ENCODE measurements around the gene EMP2.
"Not testable (repeated sequence)": the region's sequence is repeated elsewhere in the genome, so short reads cannot be mapped to it uniquely, and the experiment has no call there.

EMP2 gene

DNA sequence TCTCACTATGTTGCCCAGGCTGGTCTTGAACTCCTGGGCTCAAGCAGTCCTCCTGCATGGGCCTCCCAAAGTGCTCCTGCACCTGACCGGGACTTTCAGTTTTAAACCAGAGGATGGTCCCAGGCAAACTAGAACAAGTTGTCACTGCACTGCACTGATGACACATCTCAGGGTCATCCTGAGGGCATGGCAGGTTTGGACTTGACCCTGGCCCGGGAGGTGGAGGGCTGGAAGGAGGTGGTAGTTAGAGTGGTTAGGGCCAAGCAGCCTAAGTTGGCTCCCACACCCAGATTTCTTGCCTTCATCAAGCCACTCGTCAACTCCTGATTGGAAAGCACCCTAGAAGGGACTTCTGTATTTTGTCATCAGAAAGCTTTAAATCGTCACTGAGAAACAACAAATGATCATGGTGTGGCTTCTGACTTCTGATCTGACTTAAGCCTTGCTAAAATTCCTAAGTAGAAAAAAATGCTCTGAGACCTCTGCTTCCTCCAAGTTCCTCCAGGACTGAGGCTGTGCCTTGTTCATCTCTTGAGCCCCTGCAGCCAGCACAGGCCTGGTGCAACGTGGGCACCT is 43.5 kb downstream of the EMP2 start:
- Histone ChIP-seq H4K20me1 (ENCODE audit: insufficient read depth, low read length, poor library complexity, severe bottlenecking) (no peaks in the 10 kb centered on the region), H3K79me2 (ENCODE audit: insufficient read depth, low read length) (no peaks in the 10 kb centered on the region), H3K4me3 (ENCODE audit: low read length, poor library complexity, severe bottlenecking) (no peak overlapping the region), H3K4me1 (ENCODE audit: insufficient read depth, low read length, poor library complexity, severe bottlenecking) (no peaks in the 10 kb centered on the region), H2AFZ (ENCODE audit: low read length) (no peak overlapping the region), H3K27me3 (ENCODE audit: insufficient read depth, low read length, poor library complexity, severe bottlenecking) (no peaks in the 10 kb centered on the region), H3F3A (ENCODE audit: low read depth) (no peaks in the 10 kb centered on the region), H3K9me3 (ENCODE audit: insufficient read depth, low read depth, low read length) (no peaks in the 10 kb centered on the region), H3K9ac (ENCODE audit: low read depth, low read length, poor library complexity, severe bottlenecking) (no peak overlapping the region), H3K36me3 (ENCODE audit: insufficient read depth, low read length) (no peaks in the 10 kb centered on the region), H3K4me2 (ENCODE audit: low read depth, low read length, poor library complexity, severe bottlenecking) (no peak overlapping the region), H3K9me2 (replicated peaks; ENCODE audit: low read depth, low read length) (no peaks in the 10 kb centered on the region)
- TF ChIP-seq, protein P1, sequence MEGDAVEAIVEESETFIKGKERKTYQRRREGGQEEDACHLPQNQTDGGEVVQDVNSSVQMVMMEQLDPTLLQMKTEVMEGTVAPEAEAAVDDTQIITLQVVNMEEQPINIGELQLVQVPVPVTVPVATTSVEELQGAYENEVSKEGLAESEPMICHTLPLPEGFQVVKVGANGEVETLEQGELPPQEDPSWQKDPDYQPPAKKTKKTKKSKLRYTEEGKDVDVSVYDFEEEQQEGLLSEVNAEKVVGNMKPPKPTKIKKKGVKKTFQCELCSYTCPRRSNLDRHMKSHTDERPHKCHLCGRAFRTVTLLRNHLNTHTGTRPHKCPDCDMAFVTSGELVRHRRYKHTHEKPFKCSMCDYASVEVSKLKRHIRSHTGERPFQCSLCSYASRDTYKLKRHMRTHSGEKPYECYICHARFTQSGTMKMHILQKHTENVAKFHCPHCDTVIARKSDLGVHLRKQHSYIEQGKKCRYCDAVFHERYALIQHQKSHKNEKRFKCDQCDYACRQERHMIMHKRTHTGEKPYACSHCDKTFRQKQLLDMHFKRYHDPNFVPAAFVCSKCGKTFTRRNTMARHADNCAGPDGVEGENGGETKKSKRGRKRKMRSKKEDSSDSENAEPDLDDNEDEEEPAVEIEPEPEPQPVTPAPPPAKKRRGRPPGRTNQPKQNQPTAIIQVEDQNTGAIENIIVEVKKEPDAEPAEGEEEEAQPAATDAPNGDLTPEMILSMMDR (conservative IDR thresholded peaks at IDR 0.05; ENCODE audit: low read length): no peak
- TF ChIP-seq EZH2phosphoT487 (IDR thresholded peaks at IDR 0.05; ENCODE audit: borderline replicate concordance): no peak

DNA sequence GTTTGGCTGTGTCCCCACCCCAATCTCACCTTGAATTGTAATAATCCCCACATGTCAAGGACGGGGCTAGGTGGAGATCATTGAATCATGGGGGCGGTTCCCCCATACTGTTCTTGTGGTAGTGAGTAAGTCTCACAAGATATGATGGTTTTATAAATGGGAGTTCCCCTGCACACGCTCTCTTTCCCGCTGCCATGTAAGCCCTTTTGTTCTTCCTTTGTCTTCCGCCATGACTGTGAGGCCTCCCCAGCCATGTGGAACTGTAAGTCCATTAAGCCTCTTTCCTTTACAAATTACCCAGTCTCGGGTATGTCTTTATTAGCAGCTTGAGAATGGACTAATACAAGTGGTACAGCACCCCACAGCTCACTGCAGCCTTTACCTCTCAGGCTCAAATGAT is 44.1 kb downstream of the EMP2 start:
- H3K4me1 ChIP-seq (ENCODE audit: insufficient read depth, low read length, poor library complexity, severe bottlenecking); H3K9me2 ChIP-seq (replicated peaks; ENCODE audit: low read depth, low read length); H3K4me3 ChIP-seq (ENCODE audit: low read length, poor library complexity, severe bottlenecking); H3K9ac ChIP-seq (ENCODE audit: low read depth, low read length, poor library complexity, severe bottlenecking); H3K4me2 ChIP-seq (ENCODE audit: low read depth, low read length, poor library complexity, severe bottlenecking); H3K79me2 ChIP-seq (ENCODE audit: insufficient read depth, low read length); H4K20me1 ChIP-seq (ENCODE audit: insufficient read depth, low read length, poor library complexity, severe bottlenecking); H3K27me3 ChIP-seq (ENCODE audit: insufficient read depth, low read length, poor library complexity, severe bottlenecking); H2AFZ ChIP-seq (ENCODE audit: low read length); H3K9me3 ChIP-seq (ENCODE audit: insufficient read depth, low read depth, low read length); H3F3A ChIP-seq (ENCODE audit: low read depth); H3K36me3 ChIP-seq (ENCODE audit: insufficient read depth, low read length): not testable (repeated sequence)

DNA sequence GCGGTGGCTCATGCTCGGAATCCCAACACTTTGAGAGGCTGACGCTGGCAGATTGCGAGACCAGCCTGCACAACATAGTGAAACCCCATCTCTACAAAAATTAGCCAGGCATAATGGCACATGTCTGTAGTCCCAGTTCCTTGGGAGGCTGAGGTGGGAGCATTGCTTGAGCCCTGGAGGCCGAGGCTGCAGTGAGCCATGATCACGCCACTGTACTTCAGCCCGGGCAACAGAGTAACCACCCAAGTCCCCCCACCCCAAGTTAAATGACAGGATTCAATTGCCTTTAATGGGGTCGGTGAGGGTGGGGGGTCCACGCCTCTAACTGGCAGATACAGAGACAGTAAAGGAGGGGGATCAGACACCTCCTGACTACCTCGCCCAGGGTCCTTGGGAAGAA is 44.9 kb downstream of the EMP2 start:
- Histone ChIP-seq H3K9me2 (replicated peaks; ENCODE audit: low read depth, low read length) (no peaks in the 10 kb centered on the region), H3K4me2 (ENCODE audit: low read depth, low read length, poor library complexity, severe bottlenecking) (no peak overlapping the region), H3K27me3 (ENCODE audit: insufficient read depth, low read length, poor library complexity, severe bottlenecking) (no peaks in the 10 kb centered on the region), H3K36me3 (ENCODE audit: insufficient read depth, low read length) (no peaks in the 10 kb centered on the region), H3K4me1 (ENCODE audit: insufficient read depth, low read length, poor library complexity, severe bottlenecking) (no peaks in the 10 kb centered on the region), H3K9ac (ENCODE audit: low read depth, low read length, poor library complexity, severe bottlenecking) (no peak overlapping the region), H3K9me3 (ENCODE audit: insufficient read depth, low read depth, low read length) (no peaks in the 10 kb centered on the region), H3K79me2 (ENCODE audit: insufficient read depth, low read length) (no peaks in the 10 kb centered on the region), H4K20me1 (ENCODE audit: insufficient read depth, low read length, poor library complexity, severe bottlenecking) (no peaks in the 10 kb centered on the region), H3F3A (ENCODE audit: low read depth) (no peaks in the 10 kb centered on the region), H3K4me3 (ENCODE audit: low read length, poor library complexity, severe bottlenecking) (no peak overlapping the region), H2AFZ (ENCODE audit: low read length) (no peak overlapping the region)
- TF ChIP-seq EZH2phosphoT487 (IDR thresholded peaks at IDR 0.05; ENCODE audit: borderline replicate concordance): no peak
- TF ChIP-seq, protein P1 (conservative IDR thresholded peaks at IDR 0.05; ENCODE audit: low read length): no peak

DNA sequence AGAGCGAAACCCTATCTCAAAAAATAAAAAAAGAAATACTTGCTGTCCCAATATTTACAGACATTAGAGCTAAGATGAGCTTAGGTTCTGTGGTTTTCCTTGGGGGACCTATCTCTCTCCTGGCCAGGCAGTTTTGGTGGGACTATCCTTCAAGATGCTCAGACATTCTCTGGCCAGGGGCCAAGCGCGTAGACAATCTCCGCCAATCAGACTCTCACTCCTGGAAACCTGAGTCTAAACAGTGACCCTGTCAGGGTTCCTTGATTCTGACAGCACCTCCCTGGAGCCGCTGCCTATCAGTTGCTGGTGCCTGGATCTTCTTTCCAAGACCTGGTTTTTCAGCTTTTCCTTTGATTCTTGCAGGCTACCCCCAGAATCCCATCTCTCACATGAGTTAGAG is 45.6 kb downstream of the EMP2 start:
- H3K4me2 ChIP-seq (ENCODE audit: low read depth, low read length, poor library complexity, severe bottlenecking): no peak overlapping the region
- H4K20me1 ChIP-seq (ENCODE audit: insufficient read depth, low read length, poor library complexity, severe bottlenecking): no peaks in the 10 kb centered on the region
- no peaks in the 10 kb centered on the region for H3K9me3 ChIP-seq (ENCODE audit: insufficient read depth, low read depth, low read length)
- no peaks in the 10 kb centered on the region for H3K9me2 ChIP-seq (replicated peaks; ENCODE audit: low read depth, low read length)
- no peaks in the 10 kb centered on the region for H3K4me1 ChIP-seq (ENCODE audit: insufficient read depth, low read length, poor library complexity, severe bottlenecking)
- H3F3A ChIP-seq (ENCODE audit: low read depth): no peaks in the 10 kb centered on the region
- H2AFZ ChIP-seq (ENCODE audit: low read length): no peak overlapping the region
- H3K4me3 ChIP-seq (ENCODE audit: low read length, poor library complexity, severe bottlenecking): no peak overlapping the region
- no peak overlapping the region for H3K9ac ChIP-seq (ENCODE audit: low read depth, low read length, poor library complexity, severe bottlenecking)
- no peak for TF ChIP-seq EZH2phosphoT487 (IDR thresholded peaks at IDR 0.05; ENCODE audit: borderline replicate concordance)
- TF ChIP-seq, protein P1 (conservative IDR thresholded peaks at IDR 0.05; ENCODE audit: low read length): no peak
- no peaks in the 10 kb centered on the region for H3K79me2 ChIP-seq (ENCODE audit: insufficient read depth, low read length)
- no peaks in the 10 kb centered on the region for H3K27me3 ChIP-seq (ENCODE audit: insufficient read depth, low read length, poor library complexity, severe bottlenecking)
- no peaks in the 10 kb centered on the region for H3K36me3 ChIP-seq (ENCODE audit: insufficient read depth, low read length)

DNA sequence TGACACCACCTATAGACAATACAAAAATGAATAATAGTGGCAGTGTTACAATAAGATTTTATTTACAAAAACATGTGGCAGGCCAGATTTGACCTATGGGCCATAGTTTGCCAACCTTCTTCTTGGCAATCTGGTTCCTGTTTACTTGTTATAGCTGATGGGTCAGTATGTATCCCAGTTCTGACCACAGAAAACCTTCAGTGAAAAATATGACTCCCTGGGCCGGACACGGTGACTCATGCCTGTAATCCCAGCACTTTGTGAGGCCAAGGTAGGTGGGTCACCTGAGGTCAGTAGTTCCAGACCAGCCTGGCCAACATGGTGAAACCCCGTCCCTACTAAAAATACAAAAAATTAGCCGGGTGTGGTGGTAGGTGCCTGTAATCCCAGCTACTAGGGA is 46.8 kb downstream of the EMP2 start:
- not testable (repeated sequence) for H4K20me1 ChIP-seq (ENCODE audit: insufficient read depth, low read length, poor library complexity, severe bottlenecking); H3K4me1 ChIP-seq (ENCODE audit: insufficient read depth, low read length, poor library complexity, severe bottlenecking); H3K79me2 ChIP-seq (ENCODE audit: insufficient read depth, low read length); H2AFZ ChIP-seq (ENCODE audit: low read length); H3K9me2 ChIP-seq (replicated peaks; ENCODE audit: low read depth, low read length); H3K9me3 ChIP-seq (ENCODE audit: insufficient read depth, low read depth, low read length); H3K36me3 ChIP-seq (ENCODE audit: insufficient read depth, low read length); H3K9ac ChIP-seq (ENCODE audit: low read depth, low read length, poor library complexity, severe bottlenecking); H3K4me2 ChIP-seq (ENCODE audit: low read depth, low read length, poor library complexity, severe bottlenecking); H3F3A ChIP-seq (ENCODE audit: low read depth); H3K4me3 ChIP-seq (ENCODE audit: low read length, poor library complexity, severe bottlenecking); H3K27me3 ChIP-seq (ENCODE audit: insufficient read depth, low read length, poor library complexity, severe bottlenecking)

All from Loucy (cell line).